WERI-Rb-1 (cell line): Measurements from ENCODE around the gene MSS51.

Source experiments
- DNase-seq: peaks from one replicate; pipeline ENCODE4 v3.0.0-alpha.2; 2020
- H3K27ac ChIP-seq: fragments of 250-450 bp; sonication (Bioruptor Pico); 2 replicates; pipeline ENCODE4 v1.5.1; 2020; ENCODE audit warnings: mild to moderate bottlenecking, moderate library complexity
- H3K27me3 ChIP-seq: fragments of 250-450 bp; sonication (Bioruptor Pico); 2 replicates; pipeline ENCODE4 v1.5.1; 2021; ENCODE audit warnings: mild to moderate bottlenecking, low read depth, moderate library complexity; ENCODE audit not compliant: insufficient read depth, severe bottlenecking
- H3K36me3 ChIP-seq: fragments of 250-450 bp; sonication (Bioruptor Pico); 2 replicates; pipeline ENCODE4 v1.5.1; 2020; ENCODE audit warnings: mild to moderate bottlenecking, moderate library complexity
- H3K4me3 ChIP-seq: 2 replicates; pipeline ENCODE4 v1.5.1; 2011; ENCODE audit warnings: low read depth, mild to moderate bottlenecking, control low read depth, low read length
- H3K9me3 ChIP-seq: fragments of 250-450 bp; sonication (Bioruptor Pico); 2 replicates; pipeline ENCODE4 v1.5.1; 2021; ENCODE audit warnings: mild to moderate bottlenecking, moderate library complexity; ENCODE audit not compliant: severe bottlenecking
- TF ChIP-seq, protein P1 (sequence below): IDR thresholded peaks from 2 replicates; pipeline ENCODE4 v1.5.1; 2011; ENCODE audit warnings: low read depth, mild to moderate bottlenecking, control low read depth, inconsistent platforms, low read length

MSS51 gene

GRCh38 chr10:73376679-73377078, 56.7 kb downstream of the MSS51 start:
- Histone ChIP-seq H3K36me3 (peaks cover 67% of the 10 kb centered on the region), H3K4me3 (no peak overlapping the region)
- TF ChIP-seq, protein P1, sequence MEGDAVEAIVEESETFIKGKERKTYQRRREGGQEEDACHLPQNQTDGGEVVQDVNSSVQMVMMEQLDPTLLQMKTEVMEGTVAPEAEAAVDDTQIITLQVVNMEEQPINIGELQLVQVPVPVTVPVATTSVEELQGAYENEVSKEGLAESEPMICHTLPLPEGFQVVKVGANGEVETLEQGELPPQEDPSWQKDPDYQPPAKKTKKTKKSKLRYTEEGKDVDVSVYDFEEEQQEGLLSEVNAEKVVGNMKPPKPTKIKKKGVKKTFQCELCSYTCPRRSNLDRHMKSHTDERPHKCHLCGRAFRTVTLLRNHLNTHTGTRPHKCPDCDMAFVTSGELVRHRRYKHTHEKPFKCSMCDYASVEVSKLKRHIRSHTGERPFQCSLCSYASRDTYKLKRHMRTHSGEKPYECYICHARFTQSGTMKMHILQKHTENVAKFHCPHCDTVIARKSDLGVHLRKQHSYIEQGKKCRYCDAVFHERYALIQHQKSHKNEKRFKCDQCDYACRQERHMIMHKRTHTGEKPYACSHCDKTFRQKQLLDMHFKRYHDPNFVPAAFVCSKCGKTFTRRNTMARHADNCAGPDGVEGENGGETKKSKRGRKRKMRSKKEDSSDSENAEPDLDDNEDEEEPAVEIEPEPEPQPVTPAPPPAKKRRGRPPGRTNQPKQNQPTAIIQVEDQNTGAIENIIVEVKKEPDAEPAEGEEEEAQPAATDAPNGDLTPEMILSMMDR = no peak

More at GRCh38 chr10:73376679-73377078, 56.7 kb downstream of the MSS51 start:
- no peak for DNase-seq
- H3K27ac ChIP-seq = no peak overlapping the region
- H3K27me3 ChIP-seq = no peaks in the 10 kb centered on the region
- H3K9me3 ChIP-seq = no peaks in the 10 kb centered on the region
